IPS-NIHi11 (cell line): Measurements from ENCODE around the gene ACBD3.

ENCODE experiments used
- DNase-seq: peaks from one replicate; pipeline ENCODE4 v3.0.0; 2012; ENCODE audit warnings: mixed read lengths, low spot score

ACBD3 gene

GRCh38 chr1:226201029-226201593, 14.6 kb upstream of the ACBD3 start:
- DNase-seq: peak; percentile 63

- DNase-seq: no peak
Observed at GRCh38 chr1:226199971-226200370, 13.4 kb upstream of the ACBD3 start.

GRCh38 chr1:226195144-226195543, 8.6 kb upstream of the ACBD3 start:
- no peak for DNase-seq

DNA sequence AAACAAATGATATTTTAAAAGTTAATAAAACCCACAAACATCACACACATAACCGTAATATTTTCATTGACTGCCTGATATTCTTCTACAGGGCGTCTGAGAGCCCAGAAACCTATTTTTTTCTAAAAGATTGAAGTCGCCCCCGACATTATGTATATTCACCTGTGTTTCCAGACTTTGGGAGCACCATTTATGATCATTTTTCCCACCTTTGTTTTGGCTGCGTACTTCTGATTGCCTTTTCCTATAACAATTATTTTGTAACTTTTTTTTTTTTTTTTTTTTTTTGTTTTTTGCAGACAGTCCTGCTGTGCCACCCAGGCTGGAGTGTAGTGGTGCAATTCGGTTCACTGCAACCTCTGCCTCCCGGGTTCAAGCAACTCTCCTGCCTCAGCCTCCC, 839 bp upstream of the ACBD3 start:
- DNase-seq: no peak

DNA sequence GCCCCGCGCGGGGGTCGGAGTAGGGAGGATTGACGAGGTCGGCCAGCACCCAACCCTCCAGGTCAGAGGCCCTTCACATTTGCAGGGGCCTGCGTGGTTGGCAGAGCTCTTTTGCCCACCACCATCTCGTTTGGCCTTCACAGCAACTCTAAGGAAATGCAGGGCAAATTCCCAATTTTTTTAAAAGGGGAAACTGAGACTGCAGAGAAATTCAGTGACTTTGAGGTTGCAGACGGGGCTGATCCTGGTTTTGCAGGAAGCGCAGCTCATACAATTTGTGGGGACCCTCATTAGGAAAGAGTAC, 430 bp upstream of the ACBD3 start:
- no peak for DNase-seq

DNA sequence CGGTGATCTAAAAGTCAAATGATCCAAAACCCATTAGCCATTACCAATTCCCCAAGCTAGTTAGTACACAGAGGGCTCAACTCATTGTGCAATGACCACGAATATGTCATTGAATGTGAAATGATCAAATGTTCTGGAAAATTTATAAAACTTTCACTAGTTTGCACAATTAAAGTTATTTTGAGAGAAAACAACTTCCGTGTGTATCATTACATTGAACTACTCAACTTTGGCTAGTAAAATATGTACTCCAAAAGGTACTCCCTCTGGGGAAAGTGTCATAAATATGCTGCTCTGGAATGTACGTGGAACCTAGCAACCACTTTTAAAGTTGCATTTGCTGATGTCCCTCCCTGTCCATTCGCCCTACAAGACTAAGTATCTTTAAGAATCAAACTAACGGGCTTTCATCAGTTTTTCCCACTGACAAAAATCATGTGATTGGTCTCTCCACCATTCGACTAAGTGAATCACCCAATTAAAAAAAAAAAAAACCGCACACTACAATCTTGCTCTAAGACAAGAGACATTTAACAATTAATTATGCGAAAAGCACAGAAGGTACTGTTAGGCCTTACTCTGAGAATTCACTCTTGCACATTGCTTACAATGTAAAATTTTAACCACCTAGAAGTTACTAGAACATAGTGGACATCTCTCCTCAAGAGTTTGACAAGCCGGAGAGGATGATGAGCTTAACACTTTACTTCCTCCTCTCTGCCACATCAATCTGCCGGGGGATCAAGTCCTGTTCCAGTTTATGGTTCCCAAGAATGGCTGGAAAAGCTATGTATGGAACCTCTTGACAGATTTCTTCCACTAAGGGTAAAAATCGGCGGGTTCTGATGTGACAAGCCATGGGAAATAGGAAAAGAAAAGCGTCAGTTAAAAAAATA, 1.2 kb downstream of the ACBD3 start:
- DNase-seq: no peak

DNA sequence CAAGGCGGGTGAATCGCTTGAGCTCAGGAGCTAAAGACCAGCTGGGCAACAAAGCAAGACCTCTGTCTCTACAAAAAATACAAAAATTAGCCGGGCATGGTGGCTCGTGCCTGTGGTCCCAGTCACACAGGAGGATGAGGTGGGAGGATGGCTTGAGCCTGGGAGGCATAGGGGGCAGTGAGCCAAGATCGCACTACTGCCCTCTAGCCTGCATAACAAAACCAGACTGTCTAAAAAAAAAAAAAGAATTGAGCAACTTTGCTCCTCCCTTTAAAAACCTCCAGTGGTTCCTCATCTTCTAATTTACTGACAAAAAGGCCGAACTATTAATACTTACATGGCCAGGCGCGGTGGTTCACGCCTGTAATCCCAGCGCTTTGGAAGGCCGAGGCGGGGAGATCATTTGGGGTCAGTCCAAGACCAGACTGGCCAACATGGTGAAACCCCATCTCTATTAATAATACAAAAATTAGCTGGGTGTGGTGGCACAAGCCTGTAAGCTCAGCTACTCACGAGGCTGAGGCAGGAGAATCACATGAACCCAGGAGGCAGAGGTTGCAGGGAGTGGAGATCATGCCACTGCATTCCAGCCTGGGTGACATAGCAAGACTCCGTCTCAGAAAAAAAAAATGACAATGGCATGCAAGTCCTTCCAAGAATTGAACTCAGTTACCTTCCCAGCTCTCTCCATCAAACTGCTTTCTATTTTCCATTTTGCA, 4.4 kb downstream of the ACBD3 start:
- DNase-seq: no peak

- no peak for DNase-seq
Observed at GRCh38 chr1:226176870-226177269, 9.7 kb downstream of the ACBD3 start.

DNA sequence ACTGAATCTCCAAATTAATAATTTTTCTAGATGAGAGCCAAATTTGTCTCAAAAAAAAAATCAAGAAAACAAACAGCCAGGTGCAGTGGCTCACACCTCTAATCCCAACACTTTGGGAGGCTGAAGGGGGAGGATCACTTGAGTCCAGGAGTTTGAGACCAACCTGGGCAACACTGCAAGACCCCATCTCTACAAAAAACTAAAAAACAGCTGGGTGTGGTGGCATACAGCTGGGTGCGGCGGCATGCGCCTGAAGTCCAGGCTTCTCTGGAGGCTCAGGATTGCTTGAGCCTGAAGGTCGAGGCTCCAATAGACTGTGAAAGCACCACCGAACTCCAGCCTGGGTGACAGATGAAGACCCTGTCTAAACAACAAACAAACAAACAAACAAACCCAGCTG, 14.0 kb downstream of the ACBD3 start:
- no peak for DNase-seq

GRCh38 chr1:226166341-226166740, 20.2 kb downstream of the ACBD3 start:
- DNase-seq: no peak

DNA sequence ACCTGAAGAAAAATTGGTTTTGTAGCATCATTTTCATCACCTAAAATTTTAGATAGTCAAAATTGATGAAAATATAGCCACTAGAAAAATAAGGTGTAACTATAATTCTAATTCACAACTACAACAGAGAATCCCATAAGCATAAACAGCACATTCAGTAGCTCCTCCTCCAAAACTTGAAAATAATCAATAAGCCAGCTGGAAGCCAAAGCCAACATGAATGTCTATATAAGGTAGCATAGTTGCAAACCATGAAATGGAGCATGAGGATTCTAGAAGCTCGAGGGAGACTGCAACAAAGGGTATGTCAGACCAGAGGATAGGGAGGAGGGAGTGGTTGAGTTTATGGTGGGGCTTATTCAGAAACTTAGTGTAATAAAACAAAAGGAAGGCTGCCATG, 22.4 kb downstream of the ACBD3 start:
- DNase-seq: no peak

DNA sequence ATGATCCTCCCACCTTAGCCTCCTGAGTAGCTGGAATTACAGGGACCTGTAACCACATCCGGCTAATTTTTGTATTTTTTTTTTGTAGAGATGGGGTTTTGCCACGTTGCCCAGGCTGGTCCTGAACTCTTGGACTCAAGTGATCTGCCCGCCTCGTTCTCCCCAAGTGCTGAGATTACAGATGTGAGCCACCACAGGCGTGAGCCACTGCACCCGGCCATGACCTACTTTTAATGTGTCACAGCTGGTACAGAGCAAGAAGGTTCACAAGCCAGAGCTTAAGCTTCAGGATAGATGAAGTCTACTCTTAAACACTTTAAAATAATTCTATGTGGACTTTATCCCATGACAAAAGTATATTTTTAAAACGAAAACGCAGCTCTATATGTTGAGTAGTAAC, 23.6 kb downstream of the ACBD3 start:
- DNase-seq: no peak

GRCh38 chr1:226158983-226159382, 27.6 kb downstream of the ACBD3 start:
- DNase-seq: no peak

GRCh38 chr1:226158457-226158856, 28.1 kb downstream of the ACBD3 start:
- no peak for DNase-seq

- DNase-seq: no peak
Observed at GRCh38 chr1:226157761-226158316, 28.7 kb downstream of the ACBD3 start.

- DNase-seq: no peak
Observed at GRCh38 chr1:226154593-226154992, 31.9 kb downstream of the ACBD3 start.

GRCh38 chr1:226149806-226150205, 36.7 kb downstream of the ACBD3 start:
- no peak for DNase-seq

GRCh38 chr1:226148121-226148648, 38.4 kb downstream of the ACBD3 start:
- no peak for DNase-seq

DNA sequence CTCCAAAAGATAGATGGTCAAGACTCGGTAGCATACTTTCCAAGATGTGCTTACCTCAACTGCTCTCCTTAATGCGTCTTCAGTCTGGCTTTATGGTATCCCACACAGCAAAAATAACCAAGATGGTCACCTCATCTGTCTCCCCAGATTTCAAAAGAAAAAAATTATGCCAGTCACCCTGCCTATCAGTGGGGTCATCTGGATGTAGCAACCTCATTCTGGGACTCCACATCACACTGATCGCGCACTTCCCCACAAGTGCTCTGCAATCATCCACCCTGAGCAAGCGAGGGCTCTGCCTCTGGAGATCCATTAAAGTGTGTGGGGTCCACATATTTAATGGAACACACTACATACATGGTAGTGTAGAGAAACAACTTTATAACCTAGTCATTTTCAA, 42.5 kb downstream of the ACBD3 start:
- DNase-seq: no peak

- DNase-seq: peak; percentile 28
Observed at GRCh38 chr1:226135709-226136108, 50.8 kb downstream of the ACBD3 start.

- DNase-seq: peak; percentile 35
Observed at GRCh38 chr1:226135059-226135651, 51.4 kb downstream of the ACBD3 start.
